Left ventricle myocardium superior (tissue), 1 donor: ENCODE results near the gene ABI3. TPM values are rescaled to one million over a fixed set of nuclear protein-coding genes. Genes with fewer than 3 reads are reported as not detected.
A peak's percentile ranks its signal among the peaks of the same experiment; 100 is the strongest.
"Not testable (repeated sequence)": the region's sequence is repeated elsewhere in the genome, so short reads cannot be mapped to it uniquely, and the experiment has no call there.

ENCODE experiments used
- ATAC-seq: fragments of 200-7000 bp; cut with Tn5 transposase; one replicate; pipeline ENCODE4 v1.9.1; 2020; ENCODE audit warnings: mild to moderate bottlenecking, moderate library complexity
- DNase-seq: peaks from one replicate; pipeline ENCODE4 v3.0.0-alpha.2; 2020
- intact Hi-C: fragments of 100-400 bp; cut with micrococcal nuclease; formaldehyde crosslinking; loops from one replicate; pipeline ENCODE4 v1.11.0; 2022
- total RNA-seq: library from RNA; stranded (reverse); fragmentation: NEBNext Ultra II Directional; extraction: Animal tissue kit (Norgen Biotek cat#: 25700); gene quantifications from one replicate; pipeline ENCODE4 v1.2.1, GENCODE V29; 2021
- donor health status: DM: no; HTN: yes; CAD: no; lungs with severe emphysema.

The ABI3 gene
- total RNA-seq, 1 donor from 2014 or later, result 5.6 TPM

GRCh38 chr17:49241692-49242397 lies 31.3 kb downstream of the ABI3 start:
- no peak for DNase-seq
- intact Hi-C loops, result no loop called here
- no peak for ATAC-seq

DNA sequence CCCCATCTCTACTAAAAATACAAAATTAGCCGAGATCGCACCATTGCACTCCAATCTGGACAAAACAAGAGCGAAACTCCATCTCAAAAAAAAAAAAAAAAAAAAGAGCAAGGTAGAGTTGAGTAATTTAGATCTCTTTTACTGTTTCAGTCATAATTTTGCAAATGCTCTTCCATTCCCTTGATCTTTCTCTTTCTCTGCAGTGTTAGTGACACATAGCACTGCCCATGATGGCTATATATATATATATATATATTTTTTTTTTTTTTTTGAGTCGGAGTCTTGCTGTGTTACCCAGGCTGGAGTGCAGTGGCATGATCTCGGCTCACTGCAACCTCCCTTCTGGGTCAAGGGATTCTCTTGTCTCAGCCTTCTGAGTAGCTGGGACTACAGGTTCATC lies 32.3 kb downstream of the ABI3 start:
- DNase-seq (no peak), ATAC-seq (no peak)
- intact Hi-C loops, result no loop called here

- intact Hi-C loops, result no loop called here
- no peak for DNase-seq
- no peak for ATAC-seq
These were observed 34.3 kb downstream of the ABI3 start for GRCh38 chr17:49244839-49245238.

GRCh38 chr17:49247944-49248343 lies 37.4 kb downstream of the ABI3 start:
- DNase-seq (no peak), ATAC-seq (no peak)
- intact Hi-C loops, result no loop called here

- peak; percentile 77 for DNase-seq
- peak; percentile 94 for ATAC-seq
- intact Hi-C loops, result no loop called here
These were observed 38.8 kb downstream of the ABI3 start for GRCh38 chr17:49249292-49249794.

DNA sequence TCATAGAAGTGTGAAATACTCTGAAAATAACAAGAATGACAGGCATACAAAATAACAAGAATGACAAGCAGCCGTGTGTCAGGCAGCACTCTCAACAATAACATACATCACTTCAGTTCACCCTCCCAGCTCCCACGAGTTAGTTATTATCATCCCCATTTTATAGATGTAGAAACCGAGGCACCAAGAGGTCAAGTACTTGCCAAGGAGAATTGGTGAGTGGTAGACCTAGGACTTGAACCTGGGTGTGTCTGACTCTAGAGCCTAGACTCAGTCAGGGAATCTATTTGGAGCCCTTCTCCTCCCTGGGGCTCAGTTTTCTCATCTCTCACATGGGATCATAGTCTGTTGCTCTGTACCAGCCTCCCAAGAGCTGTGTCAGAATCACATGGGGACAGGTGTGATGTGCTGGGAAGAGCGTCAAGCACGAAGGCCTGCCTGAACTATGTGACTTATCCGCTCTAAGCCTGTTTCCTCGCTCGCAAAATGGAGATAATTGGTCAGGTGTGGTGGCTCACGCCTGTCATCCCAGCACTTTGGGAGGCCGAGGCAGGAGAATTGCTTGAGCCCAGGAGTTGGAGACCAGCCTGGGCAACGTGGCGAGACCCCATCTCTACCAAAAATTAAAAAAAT lies 39.5 kb downstream of the ABI3 start:
- ATAC-seq (no peak), DNase-seq (no peak)
- intact Hi-C loops, result no loop called here

- DNase-seq (no peak), ATAC-seq (no peak)
- intact Hi-C loops, result no loop called here
These were observed 41.7 kb downstream of the ABI3 start for GRCh38 chr17:49252148-49252695.

DNA sequence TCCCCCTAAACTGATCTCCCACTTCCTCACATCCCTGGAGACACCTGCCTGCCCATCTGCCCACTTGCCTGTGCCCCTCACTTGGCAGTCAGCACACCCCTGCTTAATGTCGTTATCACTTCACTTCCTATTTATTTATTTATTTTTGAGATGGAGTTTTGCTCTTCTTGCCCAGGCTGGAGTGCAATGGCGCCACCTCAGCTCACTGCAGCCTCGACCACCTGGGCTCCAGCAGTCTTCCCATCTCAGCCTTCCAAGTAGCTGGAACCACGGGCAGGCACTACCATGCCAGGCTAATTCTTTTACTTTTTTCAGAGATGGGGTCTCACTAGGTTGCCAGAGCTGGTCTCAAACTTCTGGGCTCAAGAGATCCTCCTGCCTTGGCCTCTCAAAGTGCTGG lies 43.6 kb downstream of the ABI3 start:
- intact Hi-C loops, result no loop called here
- ATAC-seq, result no peak
- DNase-seq, result no peak

- ATAC-seq, result no peak
- DNase-seq, result no peak
- intact Hi-C loops, result no loop called here
These were observed 44.6 kb downstream of the ABI3 start for GRCh38 chr17:49255125-49255524.

DNA sequence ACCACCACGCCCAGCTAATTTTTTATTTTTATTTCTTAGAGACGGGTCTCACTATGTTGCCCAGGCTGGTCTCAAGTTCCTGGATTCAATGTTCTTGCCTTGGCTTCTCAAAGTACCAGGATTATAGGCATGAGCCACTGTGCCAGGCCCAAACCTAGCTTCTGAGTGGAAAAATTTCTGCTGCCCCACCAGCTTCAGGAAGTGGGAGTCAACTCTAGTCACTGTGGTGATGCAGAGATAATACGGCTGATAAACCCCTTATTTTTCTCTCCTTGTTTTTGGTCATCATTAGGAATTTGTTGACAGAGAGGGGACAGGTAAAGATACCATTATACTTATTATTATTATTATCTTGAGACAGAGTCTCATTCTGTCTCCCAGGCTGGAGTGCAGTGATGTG lies 47.9 kb downstream of the ABI3 start:
- intact Hi-C loops, result no loop called here
- DNase-seq, result no peak
- ATAC-seq, result no peak

GRCh38 chr17:49259663-49260010 lies 49.1 kb downstream of the ABI3 start:
- ATAC-seq (peak; percentile 51), DNase-seq (peak; percentile 31)
- intact Hi-C loops, result no loop called here

DNA sequence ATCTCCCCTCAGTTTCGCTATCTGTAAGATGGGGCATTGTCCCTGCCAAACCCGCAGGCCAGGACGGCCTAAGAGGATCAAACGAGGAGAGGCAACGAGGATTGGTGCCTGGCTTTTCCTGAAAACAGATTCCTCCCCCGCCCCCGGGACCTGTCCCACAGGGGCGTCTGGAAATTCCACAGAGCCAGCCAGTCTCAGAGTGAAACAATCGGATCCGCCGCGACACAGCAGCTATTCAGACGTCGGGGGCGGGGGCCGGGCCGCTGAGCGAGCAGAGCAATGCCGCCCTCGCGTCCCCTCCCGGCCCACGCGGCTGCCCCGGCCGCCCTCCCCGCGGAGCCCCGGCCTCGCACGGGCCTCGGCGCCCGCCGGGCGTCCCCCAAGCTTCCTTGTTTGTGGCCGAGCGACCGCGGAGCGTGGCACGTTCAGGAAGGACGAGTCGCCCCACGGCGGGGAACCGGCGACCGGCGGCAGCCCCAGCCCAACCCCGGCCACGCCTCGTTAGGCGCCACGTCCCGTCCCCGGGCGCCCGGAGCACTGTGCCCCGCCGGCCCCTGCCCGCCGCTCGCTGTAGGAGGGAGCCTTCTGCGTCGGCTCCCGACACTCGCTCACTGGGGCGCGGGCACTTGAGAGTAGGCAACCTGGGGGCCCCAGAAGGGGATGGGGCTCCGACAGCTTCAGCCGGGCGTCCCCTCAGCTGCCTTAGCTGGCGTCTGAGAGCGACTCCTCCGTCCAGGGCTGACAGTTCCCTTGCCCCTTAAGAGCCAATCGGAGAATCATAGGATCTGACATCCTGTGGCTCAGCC lies 49.7 kb downstream of the ABI3 start:
- peak; percentile 85 for ATAC-seq
- intact Hi-C loops, result no loop called here
- DNase-seq, result peak; percentile 75

DNA sequence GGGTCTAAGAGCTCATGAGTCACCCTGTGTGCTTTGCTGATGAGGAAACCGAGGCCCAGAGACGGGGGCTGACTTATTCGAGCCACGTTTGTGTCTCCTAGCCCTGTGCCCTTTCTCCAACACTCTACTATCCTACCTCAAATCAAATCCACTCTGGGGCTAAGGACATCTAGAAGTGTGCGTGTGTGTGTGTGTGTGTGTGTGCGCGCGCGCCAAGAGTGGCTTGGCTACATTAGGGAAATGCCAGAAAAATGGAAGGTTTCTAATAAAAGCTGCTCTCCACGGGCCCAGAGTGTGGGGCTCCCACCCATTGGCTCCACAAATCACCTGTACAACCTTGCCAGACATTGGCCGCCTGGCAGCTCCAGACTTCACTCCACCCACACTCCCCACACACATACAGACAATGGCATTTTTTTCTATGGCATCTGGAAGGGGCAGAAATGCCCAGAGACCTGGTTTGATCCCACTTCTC lies 50.3 kb downstream of the ABI3 start:
- intact Hi-C loops, result no loop called here
- ATAC-seq, result no peak
- no peak for DNase-seq

GRCh38 chr17:49261540-49261939 lies 51.0 kb downstream of the ABI3 start:
- ATAC-seq, DNase-seq, intact Hi-C loops: not testable (repeated sequence)

GRCh38 chr17:49266233-49266632 lies 55.7 kb downstream of the ABI3 start:
- intact Hi-C loops, result no loop called here
- DNase-seq, result no peak
- ATAC-seq, result no peak

DNA sequence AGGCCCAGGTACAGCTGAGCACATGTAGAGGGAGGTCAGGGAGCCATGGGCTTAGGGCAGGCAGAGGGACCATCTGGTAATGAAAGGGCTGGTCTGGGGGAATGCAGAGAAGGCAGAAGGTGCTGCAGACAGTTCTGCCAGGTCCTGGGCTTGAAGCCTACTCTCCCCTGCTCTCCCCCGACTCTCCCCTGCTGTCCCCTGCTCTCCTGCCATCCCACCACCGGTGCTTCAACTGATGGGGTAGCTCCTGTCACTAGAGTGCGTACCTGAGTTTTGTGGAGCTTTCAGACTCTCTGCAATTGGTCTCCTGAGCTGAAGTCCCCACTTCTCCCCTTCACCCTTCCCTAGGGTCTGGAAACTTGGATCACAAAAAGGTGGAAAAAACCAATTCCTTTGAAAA lies 57.4 kb downstream of the ABI3 start:
- no peak for ATAC-seq
- intact Hi-C loops, result no loop called here
- no peak for DNase-seq

GRCh38 chr17:49269356-49269755 lies 58.8 kb downstream of the ABI3 start:
- no peak for ATAC-seq
- no peak for DNase-seq
- intact Hi-C loops, result no loop called here
